CD4-positive, alpha-beta T cell treated with Interleukin-4 for 4 hours (primary cell): ENCODE results near the gene ABCB1.
A peak's percentile ranks its signal among the peaks of the same experiment; 100 is the strongest.
"Not testable (repeated sequence)": the region's sequence is repeated elsewhere in the genome, so short reads cannot be mapped to it uniquely, and the experiment has no call there.

Experiments used
- DNase-seq: peaks from one replicate; pipeline ENCODE4 v3.0.0-alpha.2; 2020

Gene ABCB1

DNA sequence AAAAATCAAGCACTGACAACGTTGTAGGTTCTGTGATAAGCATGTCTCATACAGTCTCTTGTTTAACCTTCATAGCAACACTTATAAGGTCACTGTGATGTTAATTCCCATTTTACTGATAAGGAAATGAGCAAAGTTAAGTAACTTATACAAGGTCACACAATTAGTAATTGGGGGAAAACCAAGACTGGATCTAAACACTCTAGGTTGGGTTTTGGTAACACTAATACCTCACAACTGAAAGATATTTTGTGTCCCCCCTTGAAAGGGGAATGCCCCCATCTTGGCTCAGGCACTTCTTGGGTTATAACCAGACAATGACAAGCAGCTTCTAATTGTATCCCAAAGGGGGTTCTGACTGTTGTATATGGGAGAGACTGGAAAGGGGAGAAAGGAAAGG is 89.2 kb downstream of the ABCB1 start:
- no peak for DNase-seq

DNA sequence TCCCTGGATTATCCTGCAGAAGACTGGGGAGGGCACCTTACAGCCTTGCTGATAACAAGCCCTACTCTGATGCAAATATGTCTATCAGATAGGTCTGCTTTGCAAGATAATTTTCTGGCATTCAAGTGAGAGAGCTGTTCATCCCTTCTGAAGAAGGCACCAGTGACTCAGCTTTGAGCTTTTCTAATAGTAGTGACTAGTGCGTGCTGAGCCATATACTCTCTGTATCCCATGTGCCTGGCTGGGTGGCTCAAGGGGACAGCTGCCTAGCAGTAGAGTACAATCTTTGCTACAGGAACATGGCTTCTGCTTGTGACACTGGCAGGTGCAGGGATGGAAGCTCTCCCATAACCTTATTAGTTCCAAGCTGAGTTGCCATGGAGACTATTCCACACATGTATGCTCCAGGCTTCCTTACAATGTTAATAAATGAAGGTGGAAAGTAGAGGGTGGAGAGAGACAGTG is 90.2 kb downstream of the ABCB1 start:
- no peak for DNase-seq

DNA sequence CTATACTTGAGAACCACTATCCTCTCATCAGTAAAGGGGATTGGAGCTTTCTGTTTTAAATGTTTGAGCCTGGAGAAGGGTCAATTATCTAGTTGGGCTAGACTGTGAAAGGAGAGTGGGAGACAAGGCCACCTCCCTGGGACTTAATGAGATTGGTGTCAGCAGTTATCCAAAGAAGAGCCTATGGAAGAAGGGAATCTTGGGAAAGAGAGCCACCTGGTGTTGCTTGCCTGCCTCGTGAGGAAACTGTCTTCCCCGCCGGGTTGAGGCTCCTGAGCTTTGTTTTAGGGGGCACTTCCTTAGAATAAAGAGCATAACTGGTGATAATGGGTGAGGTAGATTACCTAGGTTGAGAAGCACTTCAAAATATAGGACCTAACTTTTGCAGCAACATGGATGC is 93.2 kb downstream of the ABCB1 start:
- no peak for DNase-seq

DNA sequence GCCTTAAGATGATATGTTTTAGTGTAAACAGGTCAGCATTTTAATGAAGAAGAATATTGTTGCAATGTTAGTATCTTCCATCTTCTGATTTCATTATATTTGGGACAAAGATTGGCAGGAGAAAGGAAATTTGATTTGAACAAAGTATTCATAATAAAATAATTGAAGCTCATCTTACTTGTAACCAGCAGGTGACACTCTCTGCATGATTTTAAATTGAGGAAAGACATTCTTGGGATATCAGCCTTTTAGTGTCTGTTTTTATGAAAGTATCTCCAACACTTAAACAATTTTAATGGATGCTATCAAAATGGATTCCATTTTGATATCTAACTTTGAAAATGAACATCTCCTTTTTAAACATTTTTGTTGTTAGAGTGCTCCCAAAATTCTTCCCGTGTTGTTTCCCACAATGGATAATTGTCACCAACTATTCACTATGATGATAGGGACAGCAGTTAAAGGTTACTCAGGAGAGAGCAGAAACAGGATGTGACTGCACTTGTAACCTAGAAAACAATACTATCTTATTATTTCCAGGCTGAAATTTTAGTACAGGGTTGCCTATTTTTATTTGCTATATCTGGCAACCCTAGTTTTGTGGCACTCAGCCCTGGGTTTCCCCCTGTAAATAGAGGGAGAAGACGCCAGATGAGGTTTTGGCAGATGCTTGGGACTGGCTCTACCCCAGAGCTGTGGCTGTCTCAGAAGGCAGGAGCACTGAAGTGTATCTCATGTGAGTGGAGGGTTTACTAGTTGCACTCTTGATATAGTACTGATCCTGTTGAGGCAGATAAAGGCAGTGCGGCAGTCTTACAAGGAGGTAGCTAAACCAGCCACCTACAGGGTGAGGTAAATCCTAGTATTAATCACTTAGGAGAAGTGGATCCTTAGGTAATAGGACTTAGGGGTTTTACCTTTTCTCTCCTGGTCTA is 94.2 kb downstream of the ABCB1 start:
- no peak for DNase-seq

DNA sequence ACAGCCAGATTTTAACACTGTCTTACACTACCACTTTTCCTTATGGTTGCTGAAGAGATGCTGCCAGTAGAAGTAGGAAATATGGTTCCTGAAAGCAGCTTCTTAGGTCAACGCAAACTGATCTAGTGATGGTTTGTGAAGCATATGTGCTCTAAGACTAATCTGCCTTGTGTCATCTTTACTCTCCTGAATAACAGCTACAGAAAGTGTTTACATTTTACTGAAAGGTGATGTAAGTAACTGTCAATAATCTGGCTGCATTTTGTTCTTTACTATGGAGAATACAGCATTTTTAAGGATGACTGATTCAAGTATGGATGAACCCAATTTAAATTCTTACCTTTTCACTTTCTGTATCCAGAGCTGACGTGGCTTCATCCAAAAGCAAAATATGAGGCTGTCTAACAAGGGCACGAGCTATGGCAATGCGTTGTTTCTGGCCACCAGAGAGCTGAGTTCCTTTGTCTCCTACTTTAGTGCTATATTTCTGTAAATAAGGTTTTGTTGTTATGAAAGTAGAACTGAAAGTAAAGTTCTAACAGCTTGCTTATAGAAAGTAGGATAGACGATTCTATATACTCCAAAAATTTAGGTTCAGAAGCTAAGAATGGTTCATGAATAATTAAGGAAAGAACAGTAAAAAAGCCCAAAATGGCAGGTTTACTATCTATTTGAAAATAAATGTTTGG is 95.0 kb downstream of the ABCB1 start:
- no peak for DNase-seq

DNA sequence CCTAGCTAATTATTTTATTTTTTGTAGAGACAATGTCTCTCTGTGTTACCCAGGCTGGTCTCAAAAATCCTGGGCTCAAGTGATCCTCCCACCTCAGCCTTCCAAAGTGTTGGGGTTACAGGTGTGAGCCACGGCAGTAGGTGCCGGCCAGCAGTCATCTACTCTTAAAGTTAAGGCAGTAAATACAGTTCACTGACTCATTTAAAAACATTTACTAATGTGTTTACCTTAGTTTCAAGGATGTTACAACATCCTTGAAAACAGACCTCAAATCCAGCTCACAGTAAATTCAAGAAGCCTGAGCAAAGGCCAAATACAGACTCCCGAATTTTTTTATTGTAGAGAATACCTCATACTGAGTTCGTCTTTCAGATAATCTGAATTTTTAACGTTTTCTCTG is 95.6 kb downstream of the ABCB1 start:
- DNase-seq, result no peak

DNA sequence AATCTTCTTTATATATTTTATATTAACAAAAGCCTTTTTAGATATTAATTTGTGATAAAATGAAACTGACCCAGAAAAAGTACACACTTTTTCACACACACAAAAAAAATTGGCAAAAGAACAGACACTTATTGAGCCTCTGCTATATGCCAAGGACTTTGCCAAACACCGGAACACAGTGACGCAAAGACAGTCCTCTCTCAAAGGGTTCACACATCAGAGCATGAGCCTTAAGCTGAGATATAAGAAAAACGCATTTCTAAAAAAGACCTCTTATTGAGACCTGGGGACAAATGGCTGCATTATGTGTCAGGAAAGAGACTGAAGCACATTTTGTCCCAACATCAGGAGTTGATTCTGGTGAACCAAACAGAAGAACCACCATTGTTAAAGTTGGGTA is 101.2 kb downstream of the ABCB1 start:
- DNase-seq, result no peak

DNA sequence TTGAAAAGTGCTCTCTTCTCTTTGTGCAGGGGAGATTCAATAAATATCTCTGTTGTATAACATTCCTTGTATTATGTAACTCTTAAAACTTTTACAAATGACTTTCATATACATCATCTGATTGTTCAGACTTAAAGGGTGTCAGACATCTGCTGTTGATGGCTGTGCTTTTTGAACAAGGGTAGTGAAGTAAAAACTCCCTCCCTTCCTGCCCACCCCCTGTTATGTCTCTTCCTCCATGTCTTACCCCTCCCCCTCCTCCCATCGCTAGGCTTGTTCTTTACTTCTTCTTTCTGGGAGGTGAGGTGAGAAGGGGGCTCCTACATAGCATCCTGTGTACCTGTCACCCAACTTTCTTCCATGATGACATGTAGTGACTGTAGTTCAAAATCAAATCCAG is 101.8 kb downstream of the ABCB1 start:
- DNase-seq, result no peak

DNA sequence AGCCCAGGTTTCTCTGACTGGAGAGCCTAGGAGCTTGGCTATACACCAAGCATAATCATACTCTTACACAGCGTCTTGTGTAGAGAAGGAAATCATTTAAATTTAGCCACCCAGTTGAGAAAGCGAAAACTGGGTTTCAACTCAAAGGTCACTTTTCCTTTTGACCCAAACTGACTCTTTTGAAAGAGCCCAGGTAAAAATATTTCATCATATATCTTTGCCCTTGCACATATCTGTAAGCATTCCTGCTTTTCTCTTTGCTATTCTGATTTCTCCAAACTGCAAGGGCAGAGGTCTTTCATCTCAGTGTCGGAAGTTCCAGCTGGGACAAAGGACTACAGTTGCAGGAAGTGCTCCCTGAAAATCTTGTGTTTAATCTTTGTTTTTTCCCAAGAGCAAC is 103.2 kb downstream of the ABCB1 start:
- no peak for DNase-seq

DNA sequence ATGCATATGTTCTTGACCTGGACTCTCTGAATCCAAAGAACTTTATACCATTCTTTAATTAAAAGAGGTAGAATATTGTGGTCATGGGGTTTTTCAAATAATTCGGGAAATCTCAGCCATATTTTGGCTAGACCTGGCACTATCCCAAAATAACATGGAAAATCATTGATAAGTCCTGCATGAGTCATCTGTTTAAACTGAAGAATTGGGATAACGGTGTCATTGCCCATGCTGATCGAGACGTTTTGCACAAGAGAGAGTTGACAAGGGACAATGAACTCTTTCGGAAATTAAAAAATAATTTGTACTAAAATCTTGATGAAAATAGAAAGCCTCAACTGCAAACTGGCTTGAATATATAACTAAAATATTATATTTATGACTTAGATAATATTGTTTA is 105.3 kb downstream of the ABCB1 start:
- no peak for DNase-seq

DNA sequence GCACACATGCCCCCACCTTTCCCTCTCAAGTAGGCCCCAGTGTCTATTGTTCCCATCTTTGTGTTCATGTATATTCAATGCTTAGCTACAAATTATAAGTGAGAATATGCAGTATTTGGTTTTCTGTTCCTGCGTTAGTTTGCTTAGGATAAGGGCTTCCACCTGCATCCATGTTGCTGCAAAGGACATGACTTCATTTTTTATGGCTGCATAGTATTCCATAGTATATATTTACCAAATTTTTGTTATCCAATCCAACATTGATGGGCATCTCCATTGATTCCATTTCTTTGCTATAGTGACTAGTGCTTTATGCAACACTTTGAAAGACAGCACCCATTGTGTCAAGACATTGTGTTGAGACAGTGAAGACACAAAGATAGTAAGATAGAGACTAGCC is 106.2 kb downstream of the ABCB1 start:
- DNase-seq, result no peak

DNA sequence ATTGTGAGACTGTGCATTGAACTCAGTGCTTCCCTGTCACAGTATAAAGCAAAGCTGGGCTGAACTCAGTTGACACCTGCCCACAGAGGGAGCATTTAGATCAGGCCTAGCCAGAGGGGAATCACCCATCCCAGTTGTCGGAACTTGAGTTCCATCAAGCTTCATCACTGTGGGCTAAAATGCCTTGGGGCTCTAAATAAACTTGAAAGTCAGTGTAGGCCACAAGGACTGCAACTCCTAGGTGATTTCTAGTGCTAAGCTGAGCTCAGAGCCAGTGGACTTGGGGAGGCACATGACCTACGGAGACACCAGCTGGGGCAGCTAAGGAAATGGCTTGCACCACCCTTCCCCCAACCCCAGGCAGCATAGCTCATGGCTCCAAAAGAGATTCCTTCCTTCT is 117.6 kb downstream of the ABCB1 start:
- no peak for DNase-seq

DNA sequence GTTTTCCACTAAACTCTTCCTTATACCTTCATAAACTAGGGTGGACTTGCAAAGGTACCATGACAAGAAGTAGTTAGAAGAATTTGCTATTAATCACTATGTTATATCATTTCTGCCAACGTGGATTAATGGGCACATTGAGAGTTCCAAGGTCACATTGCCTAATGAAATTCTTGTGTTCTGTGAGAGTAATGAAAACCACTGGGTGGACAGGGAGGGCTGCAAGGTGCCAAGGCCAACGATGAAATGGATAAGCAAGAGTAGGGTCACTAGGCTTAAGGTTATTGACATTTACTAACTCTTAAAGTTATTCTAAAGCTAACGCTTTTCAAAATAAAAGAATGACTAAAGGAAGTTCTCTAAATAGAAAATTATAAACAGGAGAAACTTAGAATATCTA is 118.6 kb downstream of the ABCB1 start:
- no peak for DNase-seq

DNA sequence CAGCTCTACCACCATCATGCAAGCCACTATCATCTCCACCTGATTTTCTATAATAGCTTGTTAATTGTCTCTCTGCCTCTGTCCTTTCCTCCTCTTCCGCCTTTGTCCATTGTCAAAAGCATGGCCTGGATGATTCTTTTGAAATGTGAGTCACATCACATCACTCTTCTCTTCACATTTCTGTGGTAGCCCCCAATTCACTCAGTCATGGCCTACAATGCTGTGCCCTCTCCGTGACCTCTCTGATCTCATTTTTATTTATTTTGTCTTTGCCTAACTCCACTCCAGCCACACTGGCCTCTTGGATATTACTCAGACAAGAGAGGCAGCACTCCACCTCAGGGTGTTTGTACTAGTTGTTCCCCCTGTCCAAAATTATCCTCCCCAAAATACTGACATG is 120.3 kb downstream of the ABCB1 start:
- no peak for DNase-seq

DNA sequence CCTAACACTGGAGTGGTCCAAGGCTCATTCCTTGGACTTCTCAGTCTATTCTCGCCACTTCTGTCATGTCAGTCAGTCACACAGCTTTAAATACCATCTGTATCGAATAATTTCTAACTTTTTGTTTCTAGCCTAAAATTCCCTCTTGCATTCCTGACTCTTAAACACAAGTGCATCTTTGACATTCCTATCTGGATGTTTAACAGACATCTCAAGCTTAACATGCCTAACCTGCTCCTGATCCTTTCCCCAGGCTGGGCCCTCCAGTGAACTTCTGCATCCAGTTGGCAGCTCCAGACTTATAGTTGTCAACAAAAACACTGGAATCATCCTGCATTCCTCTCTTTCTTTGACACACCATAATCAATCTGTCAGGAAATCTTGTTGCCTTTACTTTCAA is 120.7 kb downstream of the ABCB1 start:
- no peak for DNase-seq

DNA sequence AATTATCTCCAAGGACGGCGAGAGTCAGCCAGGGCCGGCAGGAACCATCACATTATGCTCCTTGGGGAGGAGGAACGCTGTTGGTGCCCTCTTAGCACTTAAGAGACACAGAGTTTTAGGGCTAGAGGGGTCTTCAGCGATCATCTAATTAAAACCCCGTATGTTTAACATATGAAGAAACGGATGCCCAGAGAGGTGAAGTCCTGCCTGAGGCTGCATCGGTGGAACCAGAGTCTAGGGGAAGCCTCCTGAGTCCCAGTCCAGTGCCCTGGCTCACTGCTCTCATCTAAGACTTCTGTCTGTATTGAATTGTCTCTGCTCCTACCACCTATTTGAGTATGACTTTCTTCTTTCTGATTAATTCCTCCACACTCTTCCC is 124.5 kb downstream of the ABCB1 start:
- DNase-seq, result no peak

DNA sequence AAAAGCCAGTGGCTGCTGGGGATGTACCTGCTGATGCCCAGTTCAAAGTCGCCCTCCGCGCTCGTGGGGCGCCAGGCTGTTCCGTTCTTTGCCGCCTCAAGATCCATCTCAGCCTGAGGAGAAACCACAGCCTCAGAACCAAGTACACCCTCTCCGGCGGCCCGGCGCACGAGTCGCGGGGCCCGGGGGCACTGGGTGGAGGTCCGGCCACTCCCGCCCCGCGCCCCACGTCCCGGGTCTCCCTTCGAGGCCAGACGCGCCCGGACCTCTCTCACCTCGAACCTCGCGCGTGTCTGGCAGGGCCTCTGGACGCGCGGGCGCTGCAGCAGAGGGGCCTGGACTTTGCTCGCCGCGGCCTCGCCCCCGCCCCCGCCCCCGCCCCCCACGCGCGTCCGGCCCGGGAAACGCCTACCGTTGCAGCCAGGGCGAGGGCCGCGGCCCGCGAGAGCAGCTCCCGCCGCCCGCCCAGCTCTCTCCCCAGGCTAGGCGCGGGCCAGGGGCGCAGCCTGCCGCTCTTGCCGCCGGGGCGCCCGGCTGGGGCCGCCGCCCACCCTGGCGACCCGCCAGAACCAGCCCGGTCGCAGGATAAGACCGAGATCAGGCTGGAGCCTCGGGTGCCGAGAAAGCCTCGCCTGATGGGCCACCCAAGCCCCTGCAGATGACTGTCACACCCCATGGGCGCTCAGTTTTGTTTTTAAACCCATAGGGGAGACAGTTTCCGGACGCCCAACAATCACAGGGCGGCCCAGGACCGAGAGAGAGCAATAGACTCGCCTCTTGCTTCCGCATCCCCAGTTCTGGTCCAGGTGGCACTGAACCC is 125.1 kb downstream of the ABCB1 start, which contains the start of gene ABCB4:
Gene ABCB4, minus strand, starts transcription at position 322 of the 820 bp plus-strand sequence. Its CDS starts 215 bp downstream, at position 107.
- DNase-seq, result no peak

DNA sequence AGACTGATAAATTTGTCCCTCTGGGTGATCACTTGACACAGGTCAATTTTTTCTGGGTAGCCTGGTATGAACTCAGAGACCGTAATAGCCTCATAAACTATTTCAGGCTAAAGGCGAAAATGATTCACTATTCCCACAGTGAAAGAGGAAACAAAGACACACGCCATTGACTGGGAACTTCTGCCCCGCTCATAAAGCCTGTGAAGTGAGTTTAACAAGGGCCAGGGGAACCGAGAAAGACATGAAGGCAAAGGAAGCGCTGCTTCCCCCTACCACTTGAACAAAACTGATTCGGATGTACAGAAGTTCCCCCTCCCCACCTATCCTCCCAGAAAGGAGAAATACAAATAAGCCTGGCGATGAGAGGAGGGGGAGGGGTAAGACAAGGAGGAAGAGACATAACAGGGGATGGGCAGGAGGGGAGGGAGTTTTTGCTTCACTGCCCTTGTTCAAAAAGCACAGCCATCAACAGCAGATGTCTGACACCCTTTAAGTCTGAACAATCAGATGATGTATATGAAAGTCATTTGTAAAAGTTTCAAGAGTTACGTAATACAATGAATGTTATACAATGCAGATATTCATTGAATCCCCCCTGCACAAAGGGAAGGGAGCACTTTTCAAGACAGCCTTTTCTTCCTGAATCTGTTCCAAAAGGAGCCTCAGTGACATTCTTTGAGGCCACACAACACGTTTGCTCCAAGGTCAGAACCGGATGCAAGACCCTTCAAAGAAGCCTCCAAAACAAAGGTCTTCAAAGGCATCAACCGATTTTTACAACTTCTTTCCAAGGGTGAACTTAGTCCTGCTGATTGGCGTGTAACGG is 125.9 kb downstream of the ABCB1 start:
- DNase-seq, result peak; percentile 21

DNA sequence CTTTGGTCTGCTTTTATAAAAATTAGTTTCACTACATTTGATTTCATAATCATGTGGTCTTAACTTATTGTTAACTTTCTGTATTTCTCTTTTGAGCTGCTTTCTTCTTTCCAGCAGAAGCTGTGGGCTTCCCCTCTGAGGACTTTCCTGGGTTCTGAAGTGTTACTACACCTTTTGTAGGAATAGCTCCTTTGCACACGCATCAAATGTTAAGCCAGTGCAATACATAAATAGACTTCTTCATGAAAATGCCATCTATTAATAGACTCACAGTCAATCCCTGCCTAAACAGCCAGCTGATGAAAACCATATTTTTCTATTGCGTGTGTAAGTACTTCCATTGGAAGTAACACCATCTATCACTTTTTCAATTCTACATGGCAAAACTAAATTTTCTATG is 126.7 kb downstream of the ABCB1 start:
- no peak for DNase-seq

DNA sequence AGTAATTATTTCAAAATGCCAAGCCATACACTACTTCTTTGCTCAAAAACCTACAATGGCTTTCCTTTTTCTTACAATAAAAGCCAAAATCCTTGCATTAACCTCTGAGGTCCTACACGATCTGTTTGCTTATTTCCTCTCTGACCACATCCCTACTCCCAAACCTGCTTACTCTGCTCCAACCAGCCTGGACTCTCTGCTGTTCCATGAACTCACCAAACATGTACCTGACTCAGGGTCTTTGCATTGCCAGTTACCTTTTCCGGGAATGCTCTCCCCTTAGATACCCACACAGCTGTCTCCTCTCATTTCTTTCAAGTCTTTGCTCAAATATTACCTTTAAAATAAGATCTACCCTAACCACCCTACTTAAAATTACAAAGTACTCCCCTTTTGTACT is 127.5 kb downstream of the ABCB1 start:
- DNase-seq, result no peak

DNA sequence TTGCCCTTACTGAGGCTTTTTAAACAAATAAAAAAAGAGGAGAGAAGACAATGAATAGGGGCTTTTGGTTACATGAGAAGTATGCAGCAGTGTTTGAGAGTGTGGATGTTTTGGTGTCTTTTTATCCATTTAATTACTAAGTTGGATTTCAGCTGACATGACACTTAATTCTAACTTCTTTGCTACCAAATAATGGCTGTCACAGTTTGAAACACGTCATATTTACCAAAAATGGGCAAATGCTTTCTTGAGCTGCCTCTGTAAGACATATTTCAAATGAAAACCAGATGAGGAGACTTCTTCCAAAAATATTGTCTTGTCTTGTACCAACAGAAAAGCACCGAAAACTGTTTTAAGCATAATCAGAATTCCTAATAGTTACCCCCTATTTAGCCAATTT is 129.2 kb downstream of the ABCB1 start:
- no peak for DNase-seq

DNA sequence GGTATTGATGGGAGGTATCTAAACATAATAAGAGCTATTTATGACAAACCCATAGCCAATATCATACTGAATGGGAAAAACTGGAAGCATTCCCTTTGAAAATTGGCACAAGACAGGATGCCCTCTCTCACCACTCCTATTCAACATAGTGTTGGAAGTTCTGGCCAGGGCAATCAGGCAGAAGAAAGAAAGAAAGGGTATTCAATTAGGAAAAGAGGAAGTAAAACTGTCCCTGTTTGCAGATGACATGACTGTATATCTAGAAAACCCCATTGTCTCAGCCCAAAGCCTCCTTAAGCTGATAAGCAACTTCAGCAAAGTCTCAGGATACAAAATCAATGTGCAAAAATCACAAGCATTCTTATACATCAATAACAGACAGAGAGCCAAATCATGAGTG is 131.5 kb downstream of the ABCB1 start:
- not testable (repeated sequence) for DNase-seq

DNA sequence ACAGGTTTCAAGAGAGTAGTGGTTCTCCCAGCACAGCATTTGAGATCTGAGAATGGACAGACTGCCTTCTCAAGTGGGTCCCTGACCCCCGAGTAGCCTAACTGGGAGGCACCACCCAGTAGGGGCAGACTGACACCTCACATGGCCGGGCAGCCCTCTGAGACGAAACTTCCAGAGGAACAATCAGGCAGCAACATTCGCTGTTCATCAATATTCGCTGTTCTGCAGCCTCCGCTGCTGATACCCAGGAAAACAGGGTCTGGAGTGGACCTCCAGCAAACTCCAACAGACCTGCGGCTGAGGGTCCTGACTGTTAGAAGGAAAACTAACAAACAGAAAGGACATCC is 135.2 kb downstream of the ABCB1 start:
- DNase-seq, result not testable (repeated sequence)
